Neural crest cell (in vitro differentiated cells): ENCODE measurements around the gene MYL5. TPM values are rescaled to one million over a fixed set of nuclear protein-coding genes. Genes with fewer than 3 reads are reported as not detected.
A peak's percentile ranks its signal among the peaks of the same experiment; 100 is the strongest.

Source experiments
- DNase-seq: peaks from one replicate; pipeline ENCODE4 v3.0.0; 2021; ENCODE audit warnings: low read depth, mixed read lengths, low spot score
- H3K27ac Mint-ChIP-seq: one replicate; pipeline ENCODE4 v1.8.0; 2021; ENCODE audit warnings: mild to moderate bottlenecking, mixed read lengths; ENCODE audit not compliant: unreplicated experiment
- H3K27me3 Mint-ChIP-seq: 2 replicates; pipeline ENCODE4 v1.8.0; 2021; ENCODE audit warnings: low read depth, mild to moderate bottlenecking, mixed read lengths
- H3K36me3 Mint-ChIP-seq: 2 replicates; pipeline ENCODE4 v1.8.0; 2021; ENCODE audit warnings: low read depth, mild to moderate bottlenecking, mixed read lengths
- H3K4me1 Mint-ChIP-seq: 2 replicates; pipeline ENCODE4 v1.8.0; 2021; ENCODE audit warnings: mixed read lengths
- H3K4me3 Mint-ChIP-seq: one replicate; pipeline ENCODE4 v1.8.0; 2021; ENCODE audit warnings: mild to moderate bottlenecking, mixed read lengths
- H3K9me3 Mint-ChIP-seq: 2 replicates; pipeline ENCODE4 v1.8.0; 2021; ENCODE audit warnings: mixed read lengths
- CTCF ChIP-seq: fragments of 200-600 bp; sonication (generic); conservative IDR thresholded peaks from 2 replicates; pipeline ENCODE4 v1.5.0; 2021; ENCODE audit warnings: antibody characterized with exemption, mild to moderate bottlenecking
- total RNA-seq: library from RNA; stranded (reverse); gene quantifications from 2 replicates; pipeline ENCODE4 v1.2.1, GENCODE V29; 2021

MYL5 gene
- total RNA-seq, 1 donor from 2014 or later: 10.8 TPM

DNA sequence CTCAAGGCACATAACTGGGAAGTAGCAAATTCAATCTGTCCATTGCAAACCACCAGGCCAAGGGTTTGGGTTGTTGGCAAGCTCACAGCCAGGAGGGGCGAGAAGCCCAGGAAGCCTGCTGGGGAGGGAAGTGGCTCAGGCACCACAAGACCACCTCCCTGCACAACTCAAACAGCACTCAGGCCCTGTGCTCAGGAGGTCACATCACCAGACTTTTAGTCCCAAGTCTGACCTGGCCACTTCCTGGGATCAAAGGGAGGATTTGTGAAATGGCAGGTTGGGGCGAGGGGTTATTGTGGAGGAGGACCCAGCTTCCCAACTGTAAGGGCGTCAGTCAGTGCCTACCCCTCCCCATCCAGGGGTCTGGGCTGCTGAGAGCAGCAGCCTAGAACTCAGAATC, 2.6 kb upstream of the MYL5 start:
- Mint-ChIP-seq H3K9me3 (no peaks in the 10 kb centered on the region), H3K36me3 (peaks cover 7% of the 10 kb centered on the region), H3K4me3 (peak overlapping the region; percentile 89), H3K4me1 (peaks cover 7% of the 10 kb centered on the region), H3K27me3 (no peaks in the 10 kb centered on the region), H3K27ac (no peak overlapping the region)
- no peak for DNase-seq
- no peak for TF ChIP-seq CTCF

DNA sequence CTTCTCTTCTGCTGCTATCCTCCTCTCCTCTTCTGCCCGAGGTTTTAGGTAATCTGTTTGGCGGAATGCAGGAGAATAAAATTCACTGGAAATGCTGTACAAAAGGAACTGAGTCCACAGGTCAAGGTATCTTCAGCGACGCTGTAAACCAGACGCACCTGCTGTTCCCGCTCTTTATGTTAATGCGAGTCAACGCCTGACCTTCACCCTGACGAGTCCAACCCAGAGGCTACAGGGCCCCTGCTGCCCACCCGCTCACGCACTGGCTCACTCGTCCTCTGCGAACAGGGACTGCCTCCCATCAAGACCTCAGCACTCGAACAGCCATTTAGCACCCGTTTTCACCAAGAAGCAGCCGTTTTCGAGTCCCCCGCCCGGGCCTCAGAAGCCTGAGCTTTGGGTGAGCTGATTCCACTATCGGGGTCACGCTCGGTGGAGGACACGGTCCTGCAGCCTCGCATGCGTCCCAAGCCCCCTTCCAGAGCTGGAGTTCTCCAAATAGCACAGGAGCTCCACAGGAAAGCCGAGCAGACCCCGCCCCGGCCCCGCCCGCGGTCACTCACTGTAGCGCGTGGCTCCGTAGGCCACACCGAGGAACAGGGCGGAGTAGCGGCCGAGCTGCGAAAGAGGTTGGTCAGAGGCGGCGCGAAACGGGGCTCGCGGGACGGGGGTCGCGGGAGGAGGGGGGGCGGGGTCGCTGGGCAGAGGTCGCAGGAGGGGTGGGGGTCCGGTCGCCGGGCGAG, 822 bp upstream of the MYL5 start:
- Mint-ChIP-seq H3K9me3 (no peaks in the 10 kb centered on the region), H3K36me3 (peaks cover 7% of the 10 kb centered on the region), H3K27me3 (no peaks in the 10 kb centered on the region), H3K27ac (no peak overlapping the region), H3K4me3 (peak overlapping the region; percentile 90), H3K4me1 (peaks cover 7% of the 10 kb centered on the region)
- DNase-seq: no peak
- no peak for TF ChIP-seq CTCF

- H3K27me3 Mint-ChIP-seq: no peaks in the 10 kb centered on the region
Measured at GRCh38 chr4:675036-675882, 917 bp downstream of the MYL5 start.

DNA sequence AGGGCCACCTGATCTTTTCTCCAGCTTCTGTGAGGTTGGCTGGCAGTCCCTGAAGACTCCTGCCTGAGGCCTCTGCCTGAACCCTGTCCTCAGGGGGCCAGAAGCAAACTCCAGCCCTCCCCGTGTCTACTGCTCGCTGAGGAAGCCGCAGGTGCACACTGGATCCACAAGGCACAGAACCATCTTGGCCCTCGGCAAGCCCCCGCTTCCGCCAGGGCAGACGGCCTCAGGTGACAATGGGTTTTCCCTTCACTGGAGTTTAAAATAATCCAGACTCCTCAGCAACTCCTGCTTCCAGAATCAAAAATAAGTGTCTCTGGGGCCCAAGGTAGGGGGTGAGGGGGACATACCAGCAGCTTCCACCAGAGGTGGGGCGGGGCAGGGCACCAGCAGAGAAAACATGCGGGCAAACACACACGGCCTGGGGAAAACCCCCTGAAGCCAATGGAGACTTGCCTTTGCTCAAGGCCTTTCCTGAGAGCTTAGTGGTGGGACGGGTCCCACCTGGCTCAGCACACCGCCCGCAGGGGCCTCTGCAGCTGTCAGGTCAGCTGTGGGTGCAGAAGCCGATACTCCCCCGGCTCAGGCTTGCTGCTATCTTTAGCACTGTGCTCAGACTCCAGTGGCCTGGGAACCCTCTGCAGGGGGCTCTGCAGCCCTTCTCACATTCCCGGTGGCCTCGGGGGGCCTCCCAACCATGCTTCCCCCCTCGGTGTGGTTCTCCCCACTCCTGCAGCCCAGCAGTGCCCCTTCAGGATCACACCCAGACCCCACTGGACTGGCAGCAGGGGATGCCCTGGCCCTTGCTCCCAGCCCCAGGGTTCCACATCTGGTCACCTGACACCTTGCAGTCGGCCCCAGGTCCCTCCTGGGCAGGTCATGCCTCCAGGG, 1.9 kb downstream of the MYL5 start:
- no peak for TF ChIP-seq CTCF
- peaks cover 7% of the 10 kb centered on the region for H3K4me1 Mint-ChIP-seq
- H3K36me3 Mint-ChIP-seq: peaks cover 3% of the 10 kb centered on the region
- no peak for DNase-seq
- H3K27me3 Mint-ChIP-seq: no peaks in the 10 kb centered on the region
- H3K9me3 Mint-ChIP-seq: no peaks in the 10 kb centered on the region
- H3K27ac Mint-ChIP-seq: no peak overlapping the region
- peak overlapping the region; percentile 90 for H3K4me3 Mint-ChIP-seq

More at GRCh38 chr4:675036-675882, 917 bp downstream of the MYL5 start:
- Mint-ChIP-seq H3K9me3 (no peaks in the 10 kb centered on the region), H3K27ac (no peak overlapping the region), H3K4me1 (peaks cover 7% of the 10 kb centered on the region), H3K4me3 (peak overlapping the region; percentile 90), H3K36me3 (peaks cover 7% of the 10 kb centered on the region)
- no peak for TF ChIP-seq CTCF
- DNase-seq: no peak

DNA sequence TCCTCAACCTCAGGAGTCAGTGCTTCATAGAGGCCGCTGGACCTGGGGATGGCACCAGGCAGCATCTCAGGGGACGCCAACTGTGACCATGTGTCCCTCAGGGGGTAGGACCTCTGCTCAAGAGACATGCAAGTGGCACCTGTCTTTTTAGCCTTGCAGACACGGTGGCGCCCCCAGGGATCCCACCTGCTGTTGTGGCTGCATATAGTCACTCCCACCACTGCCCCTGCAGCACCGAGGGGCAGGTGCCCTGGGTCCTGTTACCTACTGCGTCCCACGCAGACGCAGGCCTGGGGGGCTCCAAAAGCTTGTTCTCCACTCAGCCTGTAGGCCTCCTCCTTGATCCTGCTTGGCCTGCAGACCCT, 2.5 kb downstream of the MYL5 start:
- H3K4me3 Mint-ChIP-seq: peak overlapping the region; percentile 80
- H3K9me3 Mint-ChIP-seq: no peaks in the 10 kb centered on the region
- peaks cover 7% of the 10 kb centered on the region for H3K4me1 Mint-ChIP-seq
- no peak for DNase-seq
- peaks cover 3% of the 10 kb centered on the region for H3K36me3 Mint-ChIP-seq
- TF ChIP-seq CTCF: no peak
- no peak overlapping the region for H3K27ac Mint-ChIP-seq
- no peaks in the 10 kb centered on the region for H3K27me3 Mint-ChIP-seq
